H1 (cell line): ENCODE measurements around the gene KDR.

Experiments
- ASH2L ChIP-seq: fragments of 200-600, 300-600 bp; sonication (generic); IDR thresholded peaks from one replicate; pipeline ENCODE4 v1.7.1; 2017; ENCODE audit warnings: low read length
- ATF2 ChIP-seq: IDR thresholded peaks from 2 replicates; pipeline ENCODE4 v1.6.1; 2012; ENCODE audit warnings: low read length, inconsistent platforms
- CBX5 ChIP-seq: fragments of 300-800, 300-1000 bp; sonication (generic); IDR thresholded peaks from 2 replicates; pipeline ENCODE4 v1.7.1; 2016; ENCODE audit warnings: antibody characterized with exemption, low read length, low read depth
- CTCF ChIP-seq, 3 experiments: IDR thresholded peaks; 1 replicate in 2 of 3; 2 replicates in 1 of 3; pipeline versions ENCODE4 v1.5.1 to v1.6.1; 2011; ENCODE audit warnings: low read length in 3 of 3, mild to moderate bottlenecking in 3 of 3, inconsistent platforms in 2 of 3, low read depth in 1 of 3, moderate library complexity in 1 of 3; ENCODE audit not compliant: insufficient read depth in 1 of 3; ENCODE audit errors: control extremely low read depth in 1 of 3
- E2F6 ChIP-seq: IDR thresholded peaks from 2 replicates; pipeline ENCODE4 v1.6.1; 2012; ENCODE audit warnings: inconsistent platforms
- EP300 ChIP-seq, 2 experiments: IDR thresholded peaks; 1 replicate in 1 of 2; 2 replicates in 1 of 2; pipeline ENCODE4 v1.6.1; 2011 to 2012; ENCODE audit warnings: low read depth in 2 of 2, low read length in 2 of 2, mild to moderate bottlenecking in 2 of 2, borderline replicate concordance in 1 of 2, inconsistent platforms in 1 of 2, moderate library complexity in 1 of 2
- GABPA ChIP-seq: IDR thresholded peaks from 2 replicates; pipeline ENCODE4 v1.6.1; 2011; ENCODE audit warnings: mild to moderate bottlenecking, low read length, moderate library complexity, borderline replicate concordance; ENCODE audit not compliant: insufficient read depth
- HDAC2 ChIP-seq, 2 experiments: fragments of 300-600 bp in 1 of 2; sonication (generic) in 1 of 2; IDR thresholded peaks; 2 replicates each; pipeline ENCODE4 v1.6.1; 2011 to 2012; ENCODE audit warnings: low read depth in 2 of 2, low read length in 2 of 2, mild to moderate bottlenecking in 2 of 2, moderate library complexity in 2 of 2, borderline replicate concordance in 1 of 2, inconsistent platforms in 1 of 2
- POLR2A ChIP-seq, 2 experiments: IDR thresholded peaks; 1 replicate in 1 of 2; 2 replicates in 1 of 2; pipeline ENCODE4 v1.6.1; 2011; ENCODE audit warnings: low read depth in 2 of 2, low read length in 2 of 2, mild to moderate bottlenecking in 2 of 2; ENCODE audit errors: control extremely low read depth in 1 of 2
- RAD21 ChIP-seq, 2 experiments: IDR thresholded peaks in 1 of 2; conservative IDR thresholded peaks in 1 of 2; 2 replicates each; pipeline ENCODE4 v1.6.1; 2011; ENCODE audit warnings: low read depth in 2 of 2, low read length in 2 of 2, improper control_type of control experiment in 1 of 2, inconsistent platforms in 1 of 2, mild to moderate bottlenecking in 1 of 2, moderate library complexity in 1 of 2
- SRF ChIP-seq: IDR thresholded peaks from 2 replicates; pipeline ENCODE4 v1.6.1; 2011; ENCODE audit warnings: mild to moderate bottlenecking, low read depth, low read length, moderate library complexity
- TAF1 ChIP-seq: IDR thresholded peaks from 2 replicates; pipeline ENCODE4 v1.6.1; 2011; ENCODE audit warnings: mild to moderate bottlenecking, low read depth, low read length

- TF ChIP-seq CTCF (IDR thresholded peaks at IDR 0.05; ENCODE audit: control extremely low read depth in 1 of 3, insufficient read depth in 1 of 3, low read depth in 1 of 3, low read length in 3 of 3) (no peak), EP300 (IDR thresholded peaks at IDR 0.05; ENCODE audit: borderline replicate concordance in 1 of 2, low read depth in 2 of 2, low read length in 2 of 2) (no peak), TAF1 (no peak), POLR2A (IDR thresholded peaks at IDR 0.05; ENCODE audit: control extremely low read depth in 1 of 2, low read depth in 2 of 2, low read length in 2 of 2) (no peak), E2F6 (no peak), HDAC2 (IDR thresholded peaks at IDR 0.05; ENCODE audit: borderline replicate concordance in 1 of 2, low read depth in 2 of 2, low read length in 2 of 2) (no peak), ATF2 (no peak), SRF (no peak), ASH2L (no peak), RAD21 (IDR thresholded peaks at IDR 0.05 in 1 of 2, conservative IDR thresholded peaks at IDR 0.05 in 1 of 2; ENCODE audit: low read depth in 2 of 2, low read length in 2 of 2) (no peak), GABPA (no peak), CBX5 (no peak)
Measured at GRCh38 chr4:55075823-55076716, 49.3 kb downstream of the KDR start.
